NCI-H187 treated with DMSO at 0.1 percent for 48 hours (cell line): ENCODE data around the gene TRIP6.
"Not testable (repeated sequence)": the region's sequence is repeated elsewhere in the genome, so short reads cannot be mapped to it uniquely, and the experiment has no call there.

Experiments
- DNase-seq: peaks from one replicate; lab custom pipeline; 2025; lab: John Stamatoyannopoulos, UW

TRIP6 gene

DNA sequence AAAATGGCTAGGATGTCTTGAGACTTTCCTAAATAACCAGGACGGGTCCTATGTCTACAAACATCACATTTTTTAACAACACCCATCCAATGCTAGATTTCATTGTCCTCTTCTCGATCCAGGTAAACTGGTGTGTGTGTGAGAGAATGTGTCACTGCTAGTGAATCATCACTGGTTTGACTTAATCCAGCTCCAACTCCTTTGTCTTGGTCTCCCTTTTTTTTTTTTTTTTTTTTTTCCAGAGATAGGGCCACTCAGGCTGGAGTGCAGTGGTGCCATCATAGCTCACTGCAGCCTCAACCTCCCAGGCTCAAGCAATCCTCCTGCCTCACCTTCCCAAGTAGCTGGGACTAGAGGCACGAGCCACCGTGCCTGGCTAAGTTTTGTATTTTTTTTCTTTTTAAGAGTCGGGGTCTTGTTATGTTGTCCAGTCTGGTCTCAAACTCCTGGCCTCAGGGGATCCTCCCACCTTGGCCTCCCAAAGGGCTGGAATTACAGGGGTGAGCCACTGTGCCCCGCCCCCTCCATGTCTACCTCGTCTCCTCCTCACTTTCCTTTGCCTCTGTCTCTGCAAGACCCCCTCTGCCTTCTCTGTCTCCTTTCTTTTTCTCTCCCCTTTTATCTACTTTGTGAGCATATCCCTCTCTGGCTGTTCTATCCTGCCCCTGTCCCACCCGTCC, 24.5 kb downstream of the TRIP6 start:
- no peak for DNase-seq

DNA sequence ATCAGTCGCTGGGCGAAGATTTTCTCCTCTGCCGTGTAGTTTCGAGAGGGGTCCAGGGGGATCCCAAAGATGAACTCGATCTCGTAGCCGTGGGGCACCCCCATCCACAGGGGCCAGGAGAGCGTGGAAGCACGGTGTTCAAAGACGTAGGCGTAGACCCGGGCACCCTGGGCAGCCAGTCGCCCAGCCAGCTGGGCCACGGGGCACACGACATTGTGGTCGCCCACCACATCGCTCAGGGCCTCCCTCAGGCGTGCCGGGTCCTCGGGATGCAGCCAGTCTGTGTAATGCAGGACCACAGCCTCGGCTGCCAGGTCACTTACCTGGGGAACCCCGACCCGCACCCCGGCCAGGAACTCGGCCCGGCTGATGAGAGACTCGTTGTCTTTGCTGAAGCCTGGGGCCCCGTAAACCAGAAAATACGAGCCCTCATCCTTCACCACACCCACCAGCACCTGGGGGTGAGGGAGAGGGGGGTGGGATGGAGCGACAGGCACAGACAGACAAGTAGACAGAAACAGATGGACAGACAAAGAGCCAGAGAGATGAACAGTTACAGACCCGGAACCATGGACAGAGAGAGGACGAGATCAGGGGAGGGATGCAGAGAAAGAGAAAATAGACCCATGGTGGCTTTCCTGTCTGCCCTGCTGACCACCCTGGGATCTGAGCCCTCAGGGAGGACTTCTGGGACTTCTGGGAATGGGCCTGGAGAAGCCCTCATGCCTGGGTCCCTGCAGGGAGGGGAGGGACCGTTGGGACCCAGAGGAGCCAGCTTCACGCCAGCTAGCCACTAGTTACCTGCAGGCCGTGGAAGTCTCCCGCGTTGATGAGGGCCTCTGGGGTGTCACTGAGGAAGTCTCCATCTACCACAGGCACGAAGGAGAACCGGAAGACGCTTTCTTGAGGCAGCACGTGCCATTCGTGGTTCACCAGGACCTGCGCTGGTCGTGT, 25.5 kb downstream of the TRIP6 start:
- DNase-seq, result no peak

DNA sequence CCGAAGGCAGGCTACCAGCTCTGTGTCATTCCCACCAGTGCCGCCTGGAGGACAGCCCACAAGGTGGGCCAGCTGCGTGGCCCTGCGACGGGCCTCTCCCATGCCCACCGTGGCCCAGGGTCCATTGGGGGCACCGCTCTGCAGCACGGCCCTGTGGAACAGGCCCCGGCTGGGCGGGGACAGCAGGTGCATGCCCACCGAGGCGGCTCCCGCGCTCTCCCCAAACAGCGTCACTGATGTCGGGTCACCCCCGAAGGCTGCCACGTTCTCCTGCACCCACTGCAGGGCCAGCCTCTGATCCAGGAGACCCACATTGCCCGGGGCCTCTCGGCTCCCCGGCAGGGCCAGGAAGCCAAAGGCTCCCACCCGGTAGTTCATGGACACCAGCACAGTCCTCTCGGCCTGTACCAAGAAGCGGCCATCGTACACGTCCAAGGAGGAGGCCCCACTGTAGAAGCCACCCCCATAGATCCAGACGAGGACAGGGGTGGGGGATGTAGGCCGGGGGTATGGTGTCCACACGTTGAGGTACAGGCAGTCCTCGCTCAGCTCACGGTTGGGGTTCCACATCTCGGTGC, 26.2 kb downstream of the TRIP6 start:
- no peak for DNase-seq

- no peak for DNase-seq
Observed at GRCh38 chr7:100893910-100894721, 26.9 kb downstream of the TRIP6 start.

DNA sequence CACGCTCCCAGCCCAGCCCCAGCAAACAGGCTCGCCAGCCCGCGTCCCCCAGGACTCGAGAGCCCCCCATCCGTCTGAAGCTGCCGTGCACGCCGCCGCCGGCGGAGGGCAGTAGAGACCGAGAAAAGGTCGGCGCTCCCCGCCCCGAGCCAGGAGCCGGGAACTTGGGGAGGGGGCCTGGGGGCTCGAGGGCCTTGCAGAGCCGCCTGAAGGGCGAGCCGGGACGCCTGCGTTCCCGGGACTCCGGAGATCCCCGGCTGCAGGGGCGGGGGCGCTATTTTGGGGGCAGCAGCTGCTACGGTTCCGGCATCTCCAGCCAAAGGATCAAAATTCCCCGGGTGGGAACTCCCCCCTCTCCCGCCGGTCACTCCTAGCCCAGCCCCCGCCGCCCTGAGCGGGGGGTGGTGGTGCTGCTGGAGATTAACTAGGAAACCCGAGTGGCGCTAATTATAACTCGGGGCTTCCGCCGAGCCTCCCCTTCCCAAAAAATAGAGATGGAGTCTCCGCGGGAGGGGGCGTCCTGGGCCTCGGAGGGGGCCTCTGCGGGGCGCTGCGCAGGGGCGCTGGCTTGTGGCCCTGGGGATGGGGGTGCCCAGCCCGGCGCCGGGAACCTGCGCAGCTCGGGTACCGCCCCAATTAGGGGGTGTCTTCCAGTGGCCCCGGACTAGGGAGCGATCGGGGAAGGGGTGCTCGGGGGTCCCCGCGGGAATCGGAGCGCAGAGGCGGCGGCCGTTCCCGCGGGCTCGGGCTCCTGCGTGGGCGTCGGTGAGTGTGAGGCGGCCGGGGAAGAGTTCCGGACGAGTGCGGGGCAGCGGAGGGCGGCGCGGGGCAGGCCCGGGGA, 27.9 kb downstream of the TRIP6 start:
- DNase-seq, result no peak

DNA sequence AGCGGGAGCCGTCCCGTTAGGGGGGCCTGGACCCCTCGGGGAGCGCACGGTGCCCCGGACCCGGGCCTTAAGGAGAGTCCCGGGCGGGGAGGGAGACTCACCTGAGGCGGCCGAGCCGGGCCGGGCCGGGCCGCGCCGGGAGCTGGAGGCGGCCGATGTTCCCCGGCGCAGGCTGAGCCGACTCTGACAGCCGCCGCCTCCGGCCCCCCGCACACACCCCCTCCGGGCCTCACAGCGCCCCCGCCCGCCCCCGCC, 28.4 kb downstream of the TRIP6 start, which contains the start of gene ACHE:
ACHE (minus strand) TSS at position 188 of the 255 bp plus-strand sequence. CDS start 1,656 bp downstream, outside the sequence.
- no peak for DNase-seq

DNA sequence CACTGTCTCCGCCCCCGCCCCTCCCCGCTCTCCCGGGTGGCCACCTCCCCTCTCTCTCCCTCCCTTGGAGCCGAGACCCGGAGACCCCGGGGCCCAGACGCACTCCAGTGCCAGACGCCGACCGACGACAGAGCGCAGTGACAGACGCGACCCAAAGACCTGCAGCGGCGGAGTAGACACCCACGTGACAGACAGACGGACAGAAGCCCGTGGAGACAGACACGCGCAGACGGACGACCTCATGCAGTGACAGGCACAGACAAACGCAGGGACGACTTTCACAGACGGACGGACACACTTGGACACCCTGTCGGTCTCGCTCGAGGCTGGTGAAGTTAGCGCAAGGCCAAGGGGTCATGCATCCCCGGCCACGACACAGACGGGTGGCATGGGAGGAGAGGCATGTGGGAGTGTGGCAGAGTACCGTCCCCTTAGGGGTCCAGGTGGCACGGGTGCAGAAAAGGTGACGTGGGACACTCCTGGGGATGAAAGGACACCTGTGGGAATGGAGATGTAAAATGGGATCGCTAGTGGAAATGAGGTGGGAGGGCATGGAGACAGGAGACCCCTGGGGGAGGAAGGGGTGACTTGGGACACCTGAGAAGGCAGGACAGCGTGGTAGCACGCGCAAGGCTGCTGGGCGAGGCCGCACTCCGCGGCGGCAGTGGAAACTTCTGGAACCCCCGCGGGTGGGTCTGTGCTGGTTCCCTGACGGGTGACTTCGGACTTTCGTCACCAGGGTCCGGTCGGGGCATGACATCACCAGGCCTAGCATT, 29.0 kb downstream of the TRIP6 start:
- no peak for DNase-seq

DNA sequence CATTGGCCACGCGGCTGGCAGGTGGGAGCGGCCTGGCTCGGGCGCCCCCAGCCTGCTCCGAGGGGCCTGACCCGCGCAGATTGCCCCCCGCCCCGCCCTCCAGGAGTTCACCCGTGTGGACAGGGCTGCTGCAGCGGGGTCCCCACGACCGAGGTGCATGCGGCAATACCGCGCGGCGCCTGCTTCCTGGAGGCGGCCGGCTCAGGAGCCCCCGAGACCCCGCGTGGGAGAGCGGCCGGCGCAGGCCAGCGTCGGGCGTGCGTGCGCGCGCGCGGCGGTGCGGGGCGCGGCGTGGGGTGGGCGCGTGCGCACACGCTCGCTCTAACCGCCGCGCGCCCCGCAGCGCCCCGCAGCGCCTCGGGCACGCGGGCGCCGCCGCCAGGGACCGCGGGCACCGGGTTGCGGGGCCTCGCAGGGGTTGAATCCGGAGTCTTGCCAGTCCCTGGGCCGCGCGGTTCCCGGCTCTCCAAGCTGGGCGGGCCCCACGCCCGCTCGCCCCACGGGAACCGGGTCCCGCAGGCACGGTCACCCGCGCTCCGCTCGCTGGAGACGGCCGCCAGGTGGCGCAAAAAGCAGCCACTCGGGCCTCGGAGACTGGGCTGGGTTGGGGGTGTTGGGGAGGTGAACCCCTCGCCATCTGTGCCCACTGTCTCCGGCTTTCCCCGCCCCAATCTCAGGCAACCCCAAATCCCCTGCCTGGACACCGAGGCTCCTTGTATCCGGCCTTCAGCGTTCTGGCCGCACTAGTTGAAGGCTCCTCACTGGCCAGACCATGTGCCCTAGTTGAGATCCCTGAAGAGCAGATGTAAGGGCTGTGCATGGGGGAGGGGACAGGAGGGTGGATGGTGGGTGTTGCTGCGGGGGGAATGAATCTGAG, 29.8 kb downstream of the TRIP6 start:
- no peak for DNase-seq

DNA sequence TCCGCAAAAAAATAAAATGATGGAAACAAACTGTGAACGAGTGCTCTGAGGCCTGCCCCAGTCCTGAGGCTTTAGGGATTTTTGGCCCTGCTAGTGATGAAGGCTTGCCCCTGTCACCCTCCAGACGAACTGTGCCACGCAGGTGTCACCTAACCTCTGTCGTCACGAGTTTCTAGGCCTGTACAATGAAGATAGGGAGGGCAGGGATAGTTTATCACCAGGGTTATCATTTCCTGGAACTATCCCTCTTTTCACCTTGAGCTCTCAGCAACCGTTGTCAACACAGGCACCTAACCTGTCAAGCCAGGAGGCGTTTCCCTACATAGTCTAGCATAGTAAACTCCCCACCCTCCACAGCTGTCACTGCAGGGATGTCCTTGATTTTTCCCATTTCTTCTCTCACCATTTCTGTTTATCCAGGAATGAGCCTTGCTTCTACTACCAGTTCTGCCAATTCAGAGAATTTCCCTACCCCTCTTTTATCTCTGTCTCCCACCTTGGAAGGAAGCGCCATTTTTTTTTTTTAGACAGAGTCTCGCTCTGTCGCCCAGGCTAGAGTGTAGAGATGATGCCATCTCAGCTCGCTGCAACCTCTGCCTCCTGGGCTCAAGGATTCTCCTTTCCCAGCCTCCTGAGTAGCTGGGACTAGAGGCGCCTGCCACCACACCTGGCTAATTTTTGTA, 30.7 kb downstream of the TRIP6 start:
- DNase-seq, result no peak

DNA sequence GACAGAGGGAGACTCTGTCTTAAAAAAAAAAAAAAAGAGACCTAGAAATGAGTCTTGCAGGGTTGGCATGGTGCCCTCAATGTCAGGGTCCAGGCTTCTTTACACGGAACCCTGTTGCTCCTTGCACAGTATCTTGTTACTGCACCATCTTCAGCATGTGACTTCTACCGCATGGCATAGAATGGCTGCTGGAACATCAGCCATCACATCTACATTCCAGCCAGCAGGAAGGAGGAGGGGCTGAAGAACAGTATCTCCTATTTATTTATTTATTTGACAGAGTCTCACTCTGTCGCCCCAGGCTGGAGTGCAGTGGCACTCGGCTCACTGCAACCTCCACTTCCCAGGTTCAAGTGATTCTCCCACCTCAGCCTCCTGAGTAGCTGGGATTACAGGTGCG, 32.2 kb downstream of the TRIP6 start:
- DNase-seq, result no peak

DNA sequence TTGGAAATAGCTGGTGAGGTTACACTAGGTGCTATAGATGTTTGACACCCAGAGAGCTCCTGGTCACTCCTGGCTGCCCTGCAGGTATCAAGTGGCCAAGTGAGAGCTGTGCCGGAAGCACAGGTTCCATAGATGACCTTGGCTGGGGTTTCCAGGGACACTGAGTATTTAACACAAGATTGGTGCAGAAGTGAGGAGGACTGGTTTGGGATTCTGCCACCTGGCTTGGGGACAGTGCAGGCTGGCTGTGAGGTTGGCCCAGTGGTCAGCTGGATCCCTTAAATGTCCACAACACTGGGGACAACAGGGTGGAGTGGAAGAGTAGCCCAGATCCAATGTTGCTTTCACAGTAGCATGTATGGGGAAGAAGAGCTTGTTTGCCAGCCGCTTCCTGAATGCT, 33.8 kb downstream of the TRIP6 start:
- DNase-seq, result no peak

DNA sequence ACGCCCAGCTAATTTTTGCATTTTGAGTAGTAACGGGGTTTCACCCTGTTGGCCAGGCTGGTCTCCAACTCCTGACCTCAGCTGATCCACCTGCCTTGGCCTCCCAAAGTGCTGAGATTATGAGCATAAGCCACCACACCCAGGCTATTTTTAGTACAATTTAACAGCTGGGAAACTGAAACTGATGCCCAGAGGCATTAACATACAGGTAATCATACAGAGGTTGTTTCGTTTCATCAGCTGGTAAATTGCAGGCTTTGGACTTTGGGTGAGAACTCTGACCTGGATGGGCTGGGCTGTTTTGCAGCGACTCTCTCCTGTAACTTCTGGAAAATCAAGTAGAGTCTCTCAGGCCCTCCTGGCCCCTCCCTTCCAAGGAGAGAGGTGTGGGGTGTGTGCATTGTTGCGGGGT, 34.7 kb downstream of the TRIP6 start:
- no peak for DNase-seq

DNA sequence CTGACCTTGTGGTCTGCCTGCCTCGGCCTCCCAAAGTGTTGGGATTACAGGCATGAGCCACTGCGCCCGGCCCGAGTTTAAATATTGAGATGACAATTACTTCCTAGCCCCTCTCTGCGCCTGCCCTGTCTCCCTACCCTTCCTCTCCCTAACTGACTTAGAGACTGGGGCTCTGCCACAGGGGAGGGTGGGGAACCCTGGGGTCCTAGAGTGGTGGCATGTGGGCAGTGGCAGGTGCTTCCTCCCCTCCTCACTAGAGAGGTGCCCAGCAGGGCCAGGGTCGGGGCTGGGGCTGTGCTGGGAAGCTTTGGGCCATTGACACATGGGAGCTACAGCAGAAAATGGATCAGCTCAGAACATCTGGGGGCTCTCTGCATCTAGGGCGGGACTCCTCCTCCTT, 35.5 kb downstream of the TRIP6 start:
- DNase-seq, result no peak

DNA sequence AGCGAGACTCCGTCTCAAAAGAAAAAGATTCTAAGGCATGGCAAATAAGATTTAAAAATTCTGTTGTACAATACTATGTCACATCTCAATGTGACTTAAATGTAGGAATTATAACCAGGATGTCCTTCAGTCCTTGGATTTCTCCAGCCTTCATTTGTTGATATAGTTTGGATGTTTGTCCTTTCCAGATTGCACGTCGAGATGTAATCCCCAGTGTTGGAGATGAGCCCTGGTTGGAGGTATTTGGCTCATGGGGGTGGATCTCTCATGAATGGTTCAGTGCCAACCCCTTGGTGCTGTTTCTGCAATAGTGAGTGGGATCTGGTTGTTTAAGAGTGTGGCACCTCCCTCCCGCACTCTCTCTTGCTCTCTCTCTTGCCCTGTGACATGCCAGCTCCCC, 41.3 kb downstream of the TRIP6 start:
- no peak for DNase-seq

DNA sequence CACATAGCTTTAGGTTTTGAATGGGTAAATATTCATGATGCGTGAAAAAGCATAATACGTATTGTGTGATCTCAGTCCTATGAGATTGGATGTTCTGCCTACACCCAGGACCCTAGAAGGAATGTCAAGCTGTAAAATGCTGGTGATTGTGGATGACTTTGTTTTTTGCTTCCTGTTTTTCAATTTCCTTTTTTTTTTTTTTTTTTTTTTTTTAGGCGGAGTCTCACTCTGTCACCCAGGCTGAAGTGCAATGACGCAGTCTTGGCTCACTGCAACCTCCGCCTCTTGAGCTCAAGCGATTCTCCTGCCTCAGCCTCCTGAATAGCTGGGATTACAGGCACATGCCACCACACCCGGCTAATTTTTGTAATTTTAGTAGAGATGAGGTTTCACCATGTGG, 43.3 kb downstream of the TRIP6 start:
- not testable (repeated sequence) for DNase-seq

- no peak for DNase-seq
Observed at GRCh38 chr7:100911484-100911883, 44.3 kb downstream of the TRIP6 start.

DNA sequence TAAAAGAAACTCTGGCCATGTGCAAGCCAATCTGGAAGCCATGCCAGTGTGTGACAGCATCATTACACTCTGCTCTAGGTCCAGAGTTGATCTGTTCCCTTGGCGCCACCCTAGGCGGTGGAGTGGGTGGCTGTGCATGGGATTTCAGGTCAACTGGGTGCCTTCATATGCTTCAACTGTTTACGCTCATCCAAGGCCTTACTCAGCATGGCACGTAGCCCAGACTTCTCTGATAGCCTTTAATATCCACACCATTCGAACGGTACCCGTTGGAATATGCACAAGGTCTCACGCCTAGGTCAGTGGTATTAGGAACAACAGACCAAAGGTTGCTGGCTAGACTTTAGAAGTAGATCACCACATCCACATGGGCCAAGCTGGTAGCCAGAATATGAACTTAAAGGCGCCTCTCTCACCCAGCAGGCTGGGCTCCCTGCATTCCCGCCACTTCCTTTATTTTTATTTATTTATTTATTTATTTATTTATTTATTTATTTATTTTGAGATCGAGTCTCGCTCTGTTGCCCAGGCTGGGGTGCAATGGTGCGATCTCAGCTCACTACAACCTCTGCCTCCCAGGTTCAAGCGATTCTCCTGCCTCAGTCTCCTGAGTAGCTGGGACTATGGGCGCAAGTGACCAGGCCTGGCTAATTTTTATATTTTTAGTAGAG, 47.2 kb downstream of the TRIP6 start:
- DNase-seq, result no peak

GRCh38 chr7:100914879-100915447, 47.8 kb downstream of the TRIP6 start:
- DNase-seq, result no peak
